ENCODE results near the gene ITIH4.

Gene ITIH4

GRCh38 chr3:52845157-52845556 is 14.7 kb upstream of the ITIH4 start:
- Histone ChIP-seq H3K27ac (no peak overlapping the region), H3K36me3 (no peaks in the 10 kb centered on the region), H3K4me3 (ENCODE audit: low read depth, low read length) (no peak overlapping the region), H3K27me3 (ENCODE audit: insufficient read depth, low read depth, severe bottlenecking) (no peaks in the 10 kb centered on the region), H3K9me3 (ENCODE audit: severe bottlenecking) (no peaks in the 10 kb centered on the region)
- TF ChIP-seq CTCF (IDR thresholded peaks at IDR 0.05; ENCODE audit: low read depth, low read length), result no peak
- DNase-seq, result no peak

DNA sequence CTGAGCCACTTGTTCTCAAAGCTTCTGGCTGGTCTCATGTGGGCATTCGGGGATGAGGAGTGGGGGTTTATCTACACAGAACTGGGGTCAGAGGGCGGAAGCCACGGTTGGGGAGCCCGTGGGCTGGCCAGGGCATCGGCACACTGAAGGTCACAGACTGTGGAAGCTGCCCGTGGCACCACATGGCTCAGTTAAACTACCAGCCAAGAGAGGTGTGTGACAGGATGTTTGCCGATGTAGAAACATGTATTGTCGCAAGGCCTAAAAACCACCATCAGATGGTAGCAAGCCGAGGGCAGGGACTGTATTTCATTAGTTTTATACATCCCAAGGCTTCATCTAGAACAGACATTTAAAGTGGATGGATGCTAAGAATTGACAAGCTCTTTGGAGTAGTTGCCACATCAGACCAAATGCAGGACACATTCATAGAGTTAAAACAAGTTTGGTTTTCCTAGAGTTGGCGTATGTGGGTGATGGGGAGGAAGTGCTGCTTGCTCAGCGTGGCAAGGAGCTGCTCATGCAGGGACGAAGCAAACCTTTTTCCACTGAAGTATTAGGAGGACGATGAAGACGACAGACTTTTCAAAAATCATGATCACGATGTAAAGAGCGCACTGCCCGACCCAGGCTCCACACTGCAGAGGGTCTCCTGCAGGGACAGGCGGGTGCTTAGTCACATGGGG is 14.0 kb upstream of the ITIH4 start:
- Histone ChIP-seq H3K27me3 (ENCODE audit: insufficient read depth, low read depth, severe bottlenecking) (no peaks in the 10 kb centered on the region), H3K4me3 (ENCODE audit: low read depth, low read length) (no peak overlapping the region), H3K27ac (no peak overlapping the region), H3K9me3 (ENCODE audit: severe bottlenecking) (no peaks in the 10 kb centered on the region), H3K36me3 (no peaks in the 10 kb centered on the region; the same call in 1 of the 2 replicates)
- DNase-seq, result no peak
- no peak for TF ChIP-seq CTCF (IDR thresholded peaks at IDR 0.05; ENCODE audit: low read depth, low read length)

DNA sequence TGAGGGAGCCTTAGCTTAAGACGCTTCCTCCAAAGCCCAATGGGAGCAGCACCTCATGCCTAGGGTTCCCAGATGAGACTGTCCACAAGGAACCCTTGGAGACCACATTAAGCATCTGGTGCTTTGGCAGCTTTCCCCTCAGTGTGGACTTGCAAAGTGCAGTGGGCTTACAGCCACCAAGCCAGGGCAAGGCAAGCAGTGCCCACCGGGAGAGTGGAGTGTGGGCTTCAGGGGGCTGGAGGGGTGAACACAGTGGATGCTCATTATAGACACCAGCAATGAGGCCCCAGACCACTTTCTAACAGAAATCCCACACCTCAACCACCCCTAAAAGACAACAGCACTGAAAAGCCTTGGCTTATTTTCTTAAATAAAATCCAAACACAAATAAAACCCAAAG is 13.4 kb upstream of the ITIH4 start:
- TF ChIP-seq CTCF (IDR thresholded peaks at IDR 0.05; ENCODE audit: low read depth, low read length), result no peak
- no peak for DNase-seq
- no peak overlapping the region for H3K4me3 ChIP-seq (ENCODE audit: low read depth, low read length)
- no peaks in the 10 kb centered on the region for H3K27me3 ChIP-seq (ENCODE audit: insufficient read depth, low read depth, severe bottlenecking)
- no peaks in the 10 kb centered on the region for H3K9me3 ChIP-seq (ENCODE audit: severe bottlenecking)
- H3K27ac ChIP-seq, result no peak overlapping the region
- no peaks in the 10 kb centered on the region; the same call in 1 of the 2 replicates for H3K36me3 ChIP-seq

DNA sequence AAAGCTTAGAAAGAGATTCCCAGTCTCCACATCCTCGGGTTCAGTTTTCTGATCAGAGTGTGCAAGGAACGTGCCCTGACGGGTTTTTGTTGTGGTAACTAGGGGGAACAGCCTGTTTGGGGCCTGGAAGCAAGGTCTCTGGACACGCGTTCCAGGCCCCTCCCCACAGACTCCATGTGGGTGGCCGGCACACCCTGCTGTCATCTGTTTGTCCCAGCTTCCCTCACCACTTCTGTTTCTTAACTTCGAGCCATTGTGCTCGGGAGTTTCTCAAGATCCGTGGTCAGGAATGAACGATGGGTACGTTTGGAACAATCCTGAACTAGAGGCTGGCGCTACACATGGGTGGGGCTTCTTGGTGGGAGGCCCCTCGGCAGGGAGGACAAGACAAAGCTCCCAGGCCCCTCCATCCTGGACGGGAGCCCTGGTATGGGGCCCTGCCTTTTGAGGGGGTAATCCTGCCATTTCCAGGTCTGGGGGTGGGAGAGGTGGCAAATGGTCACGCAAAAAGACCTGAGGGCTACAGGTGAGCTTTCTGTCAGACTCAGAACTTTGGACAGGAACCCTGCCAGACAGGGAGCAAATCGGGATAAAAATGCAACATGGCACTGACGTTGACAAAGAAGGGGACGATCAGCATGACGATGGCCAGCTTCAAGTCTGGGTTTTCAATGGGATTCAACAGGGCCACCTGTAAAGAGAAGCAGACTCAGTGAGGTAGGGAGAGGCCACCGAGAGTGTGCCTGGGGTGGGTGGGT is 12.8 kb upstream of the ITIH4 start:
- no peak overlapping the region for H3K4me3 ChIP-seq (ENCODE audit: low read depth, low read length)
- no peaks in the 10 kb centered on the region for H3K9me3 ChIP-seq (ENCODE audit: severe bottlenecking)
- no peak for DNase-seq
- H3K27me3 ChIP-seq (ENCODE audit: insufficient read depth, low read depth, severe bottlenecking), result no peaks in the 10 kb centered on the region
- TF ChIP-seq CTCF (IDR thresholded peaks at IDR 0.05; ENCODE audit: low read depth, low read length), result no peak
- no peak overlapping the region for H3K27ac ChIP-seq
- no peaks in the 10 kb centered on the region; the same call in 1 of the 2 replicates for H3K36me3 ChIP-seq

DNA sequence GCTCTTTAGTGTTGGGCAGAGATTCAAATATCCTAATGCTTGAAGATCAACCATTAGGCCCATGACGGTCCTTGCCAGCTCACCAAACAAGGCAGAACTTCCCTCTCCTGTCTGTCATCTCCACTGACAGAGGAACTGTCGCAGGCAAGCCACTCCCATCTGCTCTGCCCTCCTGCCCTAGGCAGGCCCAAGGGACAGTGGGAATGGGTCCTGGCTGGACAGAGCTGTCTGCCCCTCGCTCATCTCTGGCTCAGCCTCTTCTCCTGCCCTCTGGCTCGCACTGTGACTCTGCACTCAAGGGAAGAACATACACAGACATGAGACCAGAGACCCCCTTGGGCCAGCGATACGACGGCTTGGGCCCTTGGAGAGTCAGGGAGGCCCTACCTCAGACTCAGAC is 12.0 kb upstream of the ITIH4 start:
- TF ChIP-seq CTCF (IDR thresholded peaks at IDR 0.05; ENCODE audit: low read depth, low read length), result no peak
- no peak overlapping the region for H3K27ac ChIP-seq
- no peak overlapping the region for H3K4me3 ChIP-seq (ENCODE audit: low read depth, low read length)
- no peaks in the 10 kb centered on the region for H3K9me3 ChIP-seq (ENCODE audit: severe bottlenecking)
- no peaks in the 10 kb centered on the region; the same call in 1 of the 2 replicates for H3K36me3 ChIP-seq
- H3K27me3 ChIP-seq (ENCODE audit: insufficient read depth, low read depth, severe bottlenecking), result no peaks in the 10 kb centered on the region
- DNase-seq, result no peak

Measured in WERI-Rb-1 (cell line).